Right renal cortex interstitium (tissue), 3 donors: ENCODE results near the gene S100PBP. TPM values are rescaled to one million over a fixed set of nuclear protein-coding genes. Genes with fewer than 3 reads are reported as not detected.

Source experiments
- DNase-seq, 3 donors: peaks; one replicate each; pipeline ENCODE4 v3.0.0-alpha.2; 2013; ENCODE audit warnings: low read depth in 3 of 3, low spot score in 2 of 3
- polyA plus RNA-seq, 3 donors: library from polyadenylated mRNA; unstranded; fragments of 120-200 nt; gene quantifications; one replicate each; pipeline ENCODE4 v1.2.1, GENCODE V29; 2013; ENCODE audit not compliant: insufficient read length in 3 of 3

S100PBP gene
- polyA plus RNA-seq, 3 donors, result 30.5 to 33.6 (median 31.0) TPM

DNA sequence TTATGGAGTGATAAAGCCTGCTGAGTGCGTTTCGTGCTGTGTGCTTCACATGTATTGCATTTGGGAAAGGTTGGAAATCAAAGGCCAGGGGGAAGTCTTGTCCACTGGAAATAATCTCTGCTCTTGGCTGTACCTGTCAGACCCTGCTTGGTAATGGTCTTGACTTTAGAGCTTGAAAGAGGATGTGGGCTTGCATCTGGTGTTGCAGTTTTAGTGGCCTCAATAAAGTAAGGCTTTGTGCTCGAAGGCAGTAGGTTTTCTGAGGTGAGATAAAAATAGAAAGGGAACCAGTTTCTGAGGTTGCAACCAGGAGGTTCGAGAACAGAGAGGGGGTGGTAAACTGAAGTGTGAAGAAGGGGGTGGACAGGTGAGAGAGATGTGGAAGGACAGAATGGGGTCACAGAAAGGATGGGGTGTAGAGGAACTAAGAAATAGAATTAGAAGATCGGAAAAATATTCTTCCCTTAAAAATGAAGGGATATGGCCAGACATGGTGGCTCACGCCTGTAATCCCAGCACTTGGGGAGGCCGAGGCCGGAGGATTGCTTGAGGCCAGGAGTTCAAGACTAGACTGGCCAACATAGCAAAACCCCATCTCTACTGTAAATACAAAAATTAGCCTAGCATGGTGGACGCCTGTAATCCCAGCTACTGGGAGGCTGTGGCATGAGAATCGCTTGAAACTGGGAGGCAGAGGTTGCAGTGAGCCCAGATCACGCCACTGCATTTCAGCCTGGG, 1.5 kb downstream of the S100PBP start:
- peak in 1 of 3 donors; percentile 4 for DNase-seq

DNA sequence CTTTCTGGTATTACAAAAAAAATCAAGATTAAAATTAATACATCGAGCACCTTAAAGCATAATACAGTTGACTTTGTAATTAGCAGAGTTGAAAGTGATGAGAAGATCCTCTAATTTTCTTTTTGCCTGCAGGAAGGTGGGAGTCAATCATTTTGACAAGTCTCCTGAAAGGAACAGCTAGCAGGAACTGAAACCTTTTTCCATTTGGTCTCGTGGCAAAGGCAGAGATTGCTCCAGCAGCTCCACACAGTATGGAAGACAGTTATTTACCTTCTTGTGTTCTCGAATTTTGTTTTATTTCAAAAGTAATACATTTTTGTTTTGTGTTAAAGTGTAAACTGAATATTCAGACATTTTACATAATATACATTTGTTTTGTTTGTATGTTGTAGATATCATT, 7.7 kb downstream of the S100PBP start:
- no peak for DNase-seq

DNA sequence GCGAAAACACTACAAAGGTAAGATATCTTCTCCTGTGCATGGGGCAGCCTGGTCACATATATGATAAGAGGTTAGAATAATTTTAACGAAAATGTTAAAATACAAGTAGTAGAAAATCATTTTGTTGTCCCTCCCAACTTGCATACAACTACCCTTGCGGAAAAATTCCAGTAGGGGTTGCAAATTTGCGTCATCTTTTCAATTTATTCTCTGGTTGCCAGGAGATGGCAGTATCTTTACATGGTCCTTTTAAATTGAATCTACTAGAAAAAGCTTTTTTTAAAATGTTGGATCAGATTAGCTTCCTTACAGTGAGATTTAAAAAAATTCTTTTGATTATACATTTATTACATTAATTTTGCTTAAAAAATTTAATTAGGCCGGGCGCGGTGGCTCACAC, 10.9 kb downstream of the S100PBP start:
- DNase-seq, result peak in 1 of 3 donors; percentile 12

GRCh38 chr1:32830092-32830852, 12.8 kb downstream of the S100PBP start:
- DNase-seq, result no peak

DNA sequence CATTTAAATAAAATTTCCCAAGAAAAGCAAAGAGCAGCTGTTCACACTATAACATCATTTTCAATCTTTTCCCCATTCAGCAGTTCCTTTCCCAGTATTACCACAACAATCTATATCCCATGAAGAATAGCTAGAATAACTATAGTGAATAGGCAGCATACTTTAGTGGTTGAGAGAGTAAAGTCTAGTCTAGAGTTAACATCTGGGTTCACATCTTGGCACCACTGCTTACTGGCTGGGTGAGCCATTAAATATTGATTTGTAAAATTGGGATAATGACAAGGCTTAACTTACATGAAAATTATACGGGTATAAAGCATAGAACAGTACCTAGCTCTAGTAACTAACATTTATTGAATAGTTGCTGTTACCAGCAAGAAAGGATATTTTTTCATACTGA, 14.4 kb downstream of the S100PBP start:
- DNase-seq, result no peak

GRCh38 chr1:32848354-32849063, 31.1 kb downstream of the S100PBP start:
- no peak for DNase-seq

- DNase-seq, result no peak
Observed at GRCh38 chr1:32855861-32856617, 38.6 kb downstream of the S100PBP start.

DNA sequence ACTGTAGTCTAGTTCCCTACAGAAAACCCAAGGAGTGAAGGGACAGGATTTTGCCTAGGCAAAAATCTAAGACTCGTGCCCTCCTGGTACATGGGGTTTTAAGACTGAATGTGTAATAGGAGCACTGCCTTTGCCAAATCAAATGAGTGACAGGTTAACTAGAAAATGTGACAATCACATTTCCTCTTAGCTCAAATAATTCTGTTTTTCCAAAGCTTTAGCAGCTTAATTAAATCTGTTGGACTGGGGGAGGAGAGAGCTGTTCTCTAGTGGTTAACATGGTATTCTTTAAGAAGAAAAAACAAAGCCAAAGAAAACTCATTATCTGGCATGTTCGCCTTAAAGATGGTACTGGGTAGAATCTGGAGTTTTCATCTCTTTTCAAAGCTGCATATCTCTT, 40.7 kb downstream of the S100PBP start:
- no peak for DNase-seq

- no peak for DNase-seq
Observed at GRCh38 chr1:32858791-32859190, 41.3 kb downstream of the S100PBP start.

- no peak for DNase-seq
Observed at GRCh38 chr1:32859915-32860314, 42.5 kb downstream of the S100PBP start.

GRCh38 chr1:32860566-32860965, 43.1 kb downstream of the S100PBP start:
- no peak for DNase-seq

DNA sequence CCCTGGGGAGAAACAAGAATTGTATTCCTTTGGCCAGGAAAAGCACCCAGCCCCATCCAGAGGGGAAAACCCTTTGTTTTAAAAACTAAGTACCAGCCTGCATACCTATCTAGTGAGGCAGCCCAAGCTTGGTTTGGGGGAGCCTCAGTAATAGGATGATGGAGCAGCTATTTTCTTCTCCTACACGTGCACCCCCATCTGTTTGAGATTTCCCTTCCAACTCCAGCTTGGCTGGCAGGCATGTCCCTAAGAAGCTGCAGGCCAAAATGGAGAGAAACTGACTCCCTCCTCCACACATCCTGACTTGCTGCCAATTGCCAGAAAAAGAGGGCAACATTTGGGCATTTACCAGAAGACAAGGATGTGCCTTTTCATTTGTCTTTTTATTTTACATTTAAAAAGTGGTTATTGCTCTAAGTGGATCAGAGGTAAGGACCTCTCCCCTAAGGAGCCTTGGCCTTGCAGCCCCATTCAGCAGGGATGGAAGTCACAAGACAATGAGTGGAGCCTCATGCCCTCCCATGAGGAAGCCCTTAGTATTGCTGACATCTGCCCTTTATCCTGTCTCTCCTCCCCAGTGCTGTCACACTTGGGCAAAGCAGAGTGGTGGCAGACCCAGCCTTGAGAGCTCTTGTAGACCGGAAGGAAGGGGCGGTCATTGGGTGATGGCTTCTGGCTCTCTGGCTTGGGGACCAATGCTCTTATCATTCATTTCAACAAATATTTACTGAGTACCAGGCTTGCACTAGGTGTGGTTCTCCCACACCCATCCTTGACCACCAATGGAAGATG, 44.6 kb downstream of the S100PBP start:
- no peak for DNase-seq

DNA sequence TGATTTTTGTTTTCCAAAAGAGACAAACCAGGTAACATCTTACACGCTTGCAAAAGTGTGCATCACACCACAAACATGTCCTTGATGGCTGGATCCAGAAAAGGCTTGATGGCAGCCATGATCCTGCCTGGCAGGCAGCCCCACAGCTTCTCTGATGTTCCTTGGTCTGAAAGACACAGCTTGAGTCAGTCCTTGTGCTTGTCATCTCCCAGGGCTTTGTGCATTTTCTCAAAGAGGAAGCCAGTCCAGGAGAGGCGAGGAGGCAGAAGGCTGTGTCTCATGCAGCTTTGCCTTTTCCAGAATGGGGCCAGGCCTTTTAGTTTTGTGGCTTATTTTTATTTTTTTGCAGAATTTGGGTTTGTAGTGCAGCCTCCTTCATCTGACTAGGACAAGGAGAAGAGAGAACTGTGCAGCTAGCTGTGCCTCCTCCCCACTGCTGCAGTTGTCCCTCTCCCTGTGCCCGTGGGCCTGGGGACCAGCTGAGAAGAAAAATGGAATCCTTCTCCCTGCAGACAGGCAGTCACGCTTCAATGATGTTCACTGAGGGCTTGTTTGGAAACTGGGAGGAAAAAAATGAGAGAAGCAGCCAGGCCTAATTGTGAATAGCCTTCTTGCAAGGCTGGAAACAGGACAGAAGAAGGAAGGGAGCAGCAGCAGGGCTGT, 45.9 kb downstream of the S100PBP start:
- DNase-seq, result no peak

DNA sequence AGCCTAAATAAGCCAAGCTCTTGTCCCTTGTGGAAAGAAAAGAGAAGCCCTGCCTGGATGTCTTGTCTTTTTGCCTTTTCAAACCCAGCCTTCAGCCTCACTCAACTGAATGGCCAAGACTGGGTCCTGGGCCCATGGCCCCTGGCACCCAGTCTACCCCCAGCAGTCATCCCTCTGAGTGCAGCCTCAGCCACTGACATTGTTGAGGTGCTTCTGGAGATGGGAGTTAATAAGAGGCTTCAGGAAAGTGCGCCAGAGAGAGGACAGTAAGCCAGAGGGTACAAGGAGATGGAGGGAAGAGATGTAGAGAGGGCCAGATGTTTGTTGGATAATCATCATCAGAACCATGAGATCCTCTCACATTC, 46.4 kb downstream of the S100PBP start:
- DNase-seq, result no peak

DNA sequence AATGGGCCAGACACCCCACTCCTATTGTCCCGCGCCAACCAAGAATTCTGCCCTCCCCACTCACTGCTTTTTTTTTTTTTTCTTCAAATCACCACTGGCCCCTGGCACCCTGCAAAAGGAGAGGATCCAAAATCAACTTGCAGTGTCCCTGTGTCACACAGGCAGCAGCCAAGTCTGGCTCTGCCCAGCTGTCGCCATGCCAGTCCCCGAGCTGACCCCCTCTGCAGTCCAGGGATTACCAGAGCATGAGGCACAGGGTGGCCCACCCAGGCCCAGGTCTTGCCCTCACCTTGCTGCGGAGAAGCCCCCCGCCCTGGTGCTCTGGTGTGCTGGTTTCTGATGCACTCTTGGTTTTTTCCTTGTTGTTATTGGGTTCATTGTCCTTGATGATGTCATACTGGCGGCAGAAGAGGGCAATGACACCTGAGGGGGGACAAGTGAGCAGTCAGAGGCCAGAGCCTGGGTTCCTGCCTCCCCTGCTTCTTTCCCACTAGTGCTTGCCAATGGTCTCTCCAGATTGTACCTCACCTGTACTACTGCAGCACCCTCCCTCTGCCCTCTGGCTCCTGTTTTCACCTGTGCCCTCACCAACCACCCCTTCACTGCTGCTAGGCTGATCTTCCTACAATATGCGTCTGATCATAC, 47.0 kb downstream of the S100PBP start:
- DNase-seq, result no peak

GRCh38 chr1:32865639-32866405, 48.4 kb downstream of the S100PBP start:
- DNase-seq, result no peak

DNA sequence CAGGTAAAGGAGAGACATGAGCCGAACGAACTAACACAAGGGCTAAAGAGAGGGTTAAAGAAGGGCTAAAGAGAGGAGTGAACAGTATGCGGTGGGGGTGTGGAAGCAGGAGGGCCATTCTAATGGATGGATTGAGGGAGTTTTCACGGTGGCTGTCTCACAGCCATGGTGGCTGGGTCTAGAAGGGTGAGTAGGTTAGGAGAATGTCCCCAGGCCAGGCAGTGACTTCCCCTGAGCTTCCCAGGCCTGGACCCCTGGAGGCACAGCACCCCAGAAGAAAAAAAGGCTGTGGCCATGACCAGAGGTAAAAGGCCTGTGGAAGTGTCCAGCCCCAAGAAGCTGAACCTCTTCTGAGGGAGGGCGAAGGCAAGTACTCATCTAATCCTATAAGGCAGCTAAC, 49.7 kb downstream of the S100PBP start:
- DNase-seq, result no peak

DNA sequence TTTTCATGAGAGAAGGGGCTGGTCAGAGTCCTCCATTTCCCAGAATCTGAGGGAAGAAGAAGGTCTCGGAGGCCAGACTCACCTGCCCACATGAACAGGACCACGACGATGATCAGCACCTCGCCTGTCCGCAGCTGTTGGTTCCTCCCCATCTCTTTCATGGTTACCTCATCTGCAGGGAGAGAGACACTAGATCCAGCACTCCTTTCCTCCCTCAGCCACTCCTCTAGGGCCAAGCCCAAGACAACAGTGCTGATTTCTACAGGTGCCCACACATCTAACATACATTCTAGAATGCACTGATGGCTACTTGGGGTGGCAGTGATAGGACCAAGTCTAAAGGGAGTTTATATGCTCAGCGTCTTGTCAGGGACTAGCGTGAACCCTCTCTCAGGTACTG, 50.2 kb downstream of the S100PBP start:
- DNase-seq, result no peak
